ENCODE results near the gene RPS21. TPM values are rescaled to one million over a fixed set of nuclear protein-coding genes. Genes with fewer than 3 reads are reported as not detected.
A peak's percentile ranks its signal among the peaks of the same experiment; 100 is the strongest.

RPS21 gene
- total and polyA plus RNA-seq, 2 of the 13 experiments (the other 11 are each of a cell fraction or from before 2014, with no cell fraction given) = 2,647 to 11,063 TPM

- TF ChIP-seq CSRNP2 (CRISPR knock-in tag; conservative IDR thresholded peaks at IDR 0.05; ENCODE audit: low read depth) (no peak), CHD2 (IDR thresholded peaks at IDR 0.05; ENCODE audit: low read depth, low read length) (no peak), REPIN1 (CRISPR knock-in tag; IDR thresholded peaks at IDR 0.05; ENCODE audit: borderline replicate concordance, low read depth) (peak; percentile 86), MXI1 (IDR thresholded peaks at IDR 0.05; ENCODE audit: borderline replicate concordance, low read depth, low read length) (peak; percentile 64; the same call in 1 of the 3 replicates), UBTF (CRISPR knock-in tag; IDR thresholded peaks at IDR 0.05) (peak; percentile 68), POLR2AphosphoS2 (IDR thresholded peaks at IDR 0.05; ENCODE audit: low read depth, low read length) (no peak), ATF7 (IDR thresholded peaks at IDR 0.05) (no peak), ATF7 (CRISPR knock-in tag; IDR thresholded peaks at IDR 0.05) (peak; percentile 83), ZNF737 (CRISPR knock-in tag; IDR thresholded peaks at IDR 0.05; ENCODE audit: borderline replicate concordance) (no peak), ZNF10 (CRISPR knock-in tag; IDR thresholded peaks at IDR 0.05; ENCODE audit: borderline replicate concordance, low read depth) (no peak), SP140L (CRISPR knock-in tag; IDR thresholded peaks at IDR 0.05; ENCODE audit: borderline replicate concordance) (no peak), ZNF512 (CRISPR knock-in tag; IDR thresholded peaks at IDR 0.05) (no peak), ATF4 (CRISPR knock-in tag; IDR thresholded peaks at IDR 0.05) (no peak), ZBTB14 (CRISPR knock-in tag; IDR thresholded peaks at IDR 0.05) (peak; percentile 93), PHF20 (CRISPR knock-in tag; IDR thresholded peaks at IDR 0.05) (0 out of 2 replicates have a peak, but pooled peaks have one; percentile 55), NR2F1 (CRISPR knock-in tag; IDR thresholded peaks at IDR 0.05) (0 out of 4 replicates have a peak, but pooled peaks of 1 of the 2 experiments have one; percentile 6), U2AF1 (optimal IDR thresholded peaks at IDR 0.05; ENCODE audit: low read depth, low read length) (peak; percentile 27), ELF1 (CRISPR knock-in tag; IDR thresholded peaks at IDR 0.05) (peak; percentile 86), BRD4 (CRISPR knock-in tag; IDR thresholded peaks at IDR 0.05) (peak; percentile 87; the same call in 1 of the 2 replicates)
These were observed 20.5 kb downstream of the RPS21 start, which contains the start of gene CABLES2 (continued) for GRCh38 chr20:62407221-62407992.

Data from HepG2 (cell line).